ENCODE results near the gene ANKRD10.

The ANKRD10 gene

DNA sequence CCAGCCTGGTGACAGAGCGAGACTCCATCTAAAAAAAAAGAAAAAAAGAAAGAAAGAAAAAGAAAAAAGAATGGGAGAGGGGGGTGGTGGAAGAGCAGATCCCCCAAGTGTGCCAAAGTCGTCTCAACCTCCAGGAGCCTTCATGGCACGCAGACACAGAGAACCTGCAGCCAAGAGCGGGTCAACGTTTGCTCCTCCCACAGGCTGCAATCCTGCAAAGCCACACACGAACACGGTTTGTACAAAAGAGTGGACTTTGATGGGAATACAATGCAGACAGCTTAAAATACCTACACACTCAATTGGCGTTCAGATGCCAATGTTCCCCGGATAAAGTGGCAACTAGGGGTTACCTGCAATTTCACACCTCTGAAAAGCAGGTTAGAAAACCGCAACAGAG lies 29.4 kb downstream of the ANKRD10 start:
- no peak for DNase-seq

DNA sequence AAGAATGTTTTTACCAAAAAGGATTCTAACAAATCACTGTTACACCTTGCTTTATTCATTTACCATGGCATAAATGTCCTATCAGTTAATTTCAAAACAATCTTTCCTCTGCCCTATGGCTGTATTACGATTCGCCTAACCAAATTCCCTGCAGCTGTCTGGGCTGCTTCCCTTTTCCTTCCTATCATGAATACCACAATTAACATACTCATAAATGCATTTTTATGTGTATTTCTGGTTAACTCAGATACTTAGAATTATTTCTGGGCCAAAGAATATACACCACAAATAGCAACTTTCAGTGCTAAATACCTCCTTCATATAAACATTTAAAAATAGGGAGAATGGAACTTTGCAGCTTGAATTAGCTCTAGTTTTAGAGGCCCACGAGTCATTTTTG lies 30.4 kb downstream of the ANKRD10 start:
- no peak for DNase-seq

DNA sequence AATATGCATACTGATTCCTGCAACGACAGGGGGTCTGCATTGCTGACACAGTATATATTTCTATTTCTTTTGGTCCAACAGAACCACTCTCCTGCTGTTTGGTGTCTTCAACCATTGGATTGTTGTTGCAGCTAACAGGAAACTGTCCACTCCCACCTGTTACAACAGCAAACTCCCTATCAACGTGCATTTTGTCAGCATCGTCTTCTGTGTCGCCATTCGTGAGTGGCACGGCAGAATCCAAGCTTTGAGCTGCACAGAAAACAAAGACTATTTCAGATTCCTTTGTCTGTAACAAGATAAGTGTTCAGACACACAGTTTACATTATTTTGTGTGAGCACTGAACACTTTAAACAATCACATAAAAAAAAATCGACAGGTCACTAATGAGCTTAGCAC lies 31.3 kb downstream of the ANKRD10 start:
- DNase-seq = no peak

DNA sequence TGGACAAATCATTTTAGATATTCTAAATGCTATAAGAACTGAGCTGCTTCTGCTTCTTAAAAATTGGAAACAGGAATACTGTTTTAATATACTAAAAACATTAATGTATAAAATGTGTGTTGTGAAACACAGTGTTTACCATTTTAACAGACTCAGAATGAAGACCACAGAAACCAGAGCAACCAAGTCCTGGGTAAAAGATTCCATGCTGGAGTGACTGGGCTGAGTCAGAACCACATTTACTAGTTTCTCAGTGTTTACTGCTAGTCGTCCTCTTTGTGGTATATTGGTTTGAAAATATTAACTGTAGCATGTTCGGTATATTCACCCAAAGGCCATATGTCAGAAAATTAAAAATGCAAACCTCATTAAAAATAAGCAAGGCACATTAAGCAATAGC lies 31.9 kb downstream of the ANKRD10 start:
- DNase-seq = no peak

DNA sequence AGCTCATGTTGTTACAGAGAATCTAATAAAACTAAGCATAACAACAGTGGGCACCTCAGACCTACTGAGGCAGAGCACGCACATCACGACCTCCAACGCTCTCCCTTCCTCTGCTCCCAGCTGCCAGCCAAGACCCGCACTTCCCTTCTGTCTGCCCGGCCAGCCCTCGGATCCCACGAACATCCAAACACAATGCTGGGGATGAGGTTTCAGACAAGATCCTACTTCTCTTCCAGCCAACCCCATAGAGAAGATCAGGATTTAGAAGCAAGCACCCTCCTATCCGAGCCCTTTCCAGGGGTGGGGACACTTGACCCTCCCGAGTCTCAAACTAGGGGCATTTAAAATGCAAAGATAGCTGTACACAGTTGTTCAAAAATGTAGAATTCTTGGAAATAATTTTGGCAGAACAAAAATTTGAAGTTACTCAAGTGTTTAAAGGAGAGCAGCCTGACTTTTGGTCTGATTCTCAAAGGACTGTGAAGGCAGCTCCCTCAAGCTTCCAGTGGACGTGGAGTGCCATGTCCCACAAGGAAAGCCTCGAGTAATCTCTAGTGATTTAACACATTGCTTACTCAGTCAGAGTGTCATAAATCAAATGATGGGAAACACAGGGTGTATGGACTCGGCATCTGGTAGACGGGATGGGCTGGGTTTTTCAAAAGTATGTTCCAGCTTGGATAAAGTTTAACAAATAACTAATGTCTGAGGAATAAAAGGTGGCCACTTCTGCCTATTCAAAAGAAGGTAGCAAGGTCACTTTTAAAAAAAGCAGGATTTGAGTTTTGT lies 32.8 kb downstream of the ANKRD10 start:
- DNase-seq = no peak

DNA sequence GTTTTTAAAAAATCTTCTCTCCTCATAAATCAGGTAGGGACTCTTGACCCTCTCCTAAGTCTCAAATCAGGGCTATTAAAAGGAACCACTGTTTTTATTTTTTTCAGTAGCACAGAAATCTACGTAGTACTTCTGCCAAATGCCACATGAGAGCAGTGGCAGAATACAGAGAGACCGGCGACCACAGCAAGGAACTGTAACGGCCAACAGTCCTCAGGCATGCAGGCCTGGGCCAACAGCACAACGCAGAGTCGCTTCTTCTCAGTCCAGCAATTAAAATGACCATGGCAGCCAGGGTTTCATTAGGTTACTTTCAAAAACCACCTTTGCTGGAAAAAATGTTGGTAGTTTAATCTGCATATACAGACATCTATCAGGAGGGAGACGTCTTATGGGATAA lies 34.2 kb downstream of the ANKRD10 start:
- no peak for DNase-seq

DNA sequence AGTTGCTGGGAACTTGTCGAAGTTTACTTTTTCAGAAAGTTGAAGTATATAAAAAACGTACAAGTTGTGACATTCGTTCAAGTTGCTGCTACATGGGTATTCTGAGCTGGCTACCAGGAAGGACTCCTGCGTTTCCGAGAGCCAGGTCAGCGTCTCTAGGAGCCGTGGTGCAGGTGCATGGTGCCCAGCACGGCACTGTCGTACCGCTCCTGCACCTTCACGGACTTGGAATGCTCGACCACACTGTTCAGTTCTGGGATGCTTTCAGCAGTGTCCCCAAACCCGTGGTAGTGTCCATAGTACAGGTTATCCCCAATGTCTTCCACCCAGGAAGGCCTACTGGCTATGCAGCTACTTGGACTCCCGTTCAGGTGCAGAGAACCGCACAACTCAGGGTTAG lies 35.4 kb downstream of the ANKRD10 start:
- no peak for DNase-seq

DNA sequence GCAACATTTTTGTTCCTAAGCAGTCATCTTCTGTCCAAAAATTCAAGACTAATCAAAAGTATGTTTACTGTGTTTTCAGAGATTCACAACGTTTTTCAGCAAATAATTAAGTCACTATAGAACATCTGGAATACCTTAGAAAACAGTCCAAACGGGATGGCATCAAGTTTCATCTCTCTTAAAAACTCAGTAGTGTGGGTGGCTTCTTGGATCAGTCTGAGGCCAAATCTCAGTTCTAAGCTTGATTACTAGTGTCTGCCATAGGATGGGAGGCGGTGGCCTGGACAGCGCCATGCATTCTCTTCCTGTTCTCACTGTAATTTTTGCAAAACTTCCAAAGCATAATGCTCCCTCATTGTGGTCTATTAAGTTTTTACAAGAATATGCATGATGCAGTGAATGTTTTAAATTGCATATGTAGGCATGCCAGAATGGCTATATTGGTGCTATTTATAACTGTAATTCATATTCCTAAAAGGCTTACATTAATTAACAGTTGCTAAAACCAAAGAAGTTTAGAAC lies 37.1 kb downstream of the ANKRD10 start:
- DNase-seq = no peak

DNA sequence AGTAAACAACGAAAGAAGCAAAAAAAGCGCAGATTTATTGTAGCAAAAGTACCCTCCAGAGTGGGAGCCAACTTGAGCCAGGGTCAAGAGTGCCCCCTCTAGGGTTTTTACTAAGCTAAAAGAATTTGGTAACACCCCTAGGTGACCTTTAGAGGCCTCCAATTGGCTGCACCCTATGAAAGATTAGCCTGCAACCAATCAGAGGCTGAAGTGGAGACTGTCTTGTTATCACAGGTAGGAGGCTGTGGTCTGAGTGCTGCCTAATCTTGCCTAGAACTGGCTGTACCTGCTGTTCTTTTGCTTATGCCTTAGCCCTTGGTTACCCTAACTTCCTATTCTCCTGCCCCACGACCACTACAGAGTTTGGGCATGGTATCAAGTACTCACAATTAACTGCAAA lies 38.3 kb downstream of the ANKRD10 start:
- DNase-seq = no peak

DNA sequence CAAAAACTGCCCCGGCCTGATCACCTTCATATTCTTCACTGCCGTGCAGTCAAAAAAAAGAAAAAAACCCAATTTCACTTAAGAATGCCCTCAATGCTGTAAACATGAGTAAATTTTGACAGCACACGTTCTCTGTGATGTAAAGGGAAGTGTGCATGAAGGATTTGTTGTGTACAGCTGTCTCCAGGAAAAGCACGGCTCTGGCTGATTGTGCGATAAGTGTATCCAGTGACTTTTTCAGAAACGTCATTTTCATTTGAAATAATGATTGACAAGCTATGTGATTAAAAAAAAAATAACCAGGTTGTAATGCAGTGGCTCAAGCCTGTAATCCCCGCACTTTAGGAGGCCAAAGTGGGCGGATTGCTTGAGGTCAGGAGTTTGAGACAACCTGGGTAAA lies 39.6 kb downstream of the ANKRD10 start:
- DNase-seq = no peak

DNA sequence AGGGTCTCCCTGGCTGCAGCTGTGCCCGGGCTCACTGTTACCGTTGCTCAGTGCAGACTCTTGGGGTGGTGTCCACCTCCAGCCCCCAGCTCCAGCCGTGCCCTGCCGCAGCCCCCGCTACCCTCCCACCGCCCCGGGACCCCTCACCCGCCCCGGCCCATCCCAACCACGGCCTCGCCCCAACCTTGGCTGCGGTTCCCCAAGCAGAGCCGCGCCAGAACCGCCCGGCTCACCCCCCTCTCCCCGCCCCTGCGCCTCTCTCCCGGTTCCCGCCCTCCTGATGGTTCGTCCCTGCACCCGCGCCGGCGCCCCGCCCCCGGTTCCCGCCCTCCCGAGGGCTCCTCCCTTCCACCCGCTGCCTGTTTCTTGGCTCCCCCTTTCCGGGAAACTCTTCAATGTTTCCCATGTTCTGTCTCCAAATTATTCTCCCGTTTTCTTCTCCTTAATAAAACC lies 40.3 kb downstream of the ANKRD10 start:
- DNase-seq = peak; percentile 23 to 37

DNA sequence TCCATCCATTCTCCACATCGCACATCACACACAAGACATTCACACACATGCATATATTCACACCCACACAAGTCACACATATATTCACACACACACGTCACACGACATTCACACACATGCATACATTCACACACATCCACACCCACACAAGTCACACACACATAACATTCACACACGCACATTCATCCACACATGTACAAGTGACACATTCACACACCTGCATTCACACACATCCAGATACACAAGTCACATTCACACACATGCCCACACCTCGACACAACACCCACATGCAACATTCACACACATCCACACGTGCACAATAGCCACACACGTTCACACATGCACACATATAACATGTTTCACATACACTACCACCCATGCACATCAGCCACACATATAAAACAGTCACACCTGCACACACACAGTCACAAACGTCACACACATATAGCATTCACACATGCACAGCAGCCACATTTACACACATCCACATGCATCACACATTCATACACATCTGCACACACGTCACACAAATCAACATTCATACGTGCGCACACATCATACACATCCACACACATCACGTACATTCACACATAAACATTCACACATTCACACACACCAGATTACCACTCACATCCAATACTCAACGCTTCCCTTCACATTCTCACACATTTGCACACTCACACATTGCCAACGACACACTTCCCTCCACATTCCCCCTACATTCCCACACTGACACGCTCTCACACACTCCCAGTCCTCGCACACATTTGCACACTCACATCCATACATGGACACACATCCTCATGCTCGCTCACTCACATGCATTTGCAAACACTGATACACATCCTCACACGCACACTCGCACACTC lies 41.0 kb downstream of the ANKRD10 start:
- no peak for DNase-seq

DNA sequence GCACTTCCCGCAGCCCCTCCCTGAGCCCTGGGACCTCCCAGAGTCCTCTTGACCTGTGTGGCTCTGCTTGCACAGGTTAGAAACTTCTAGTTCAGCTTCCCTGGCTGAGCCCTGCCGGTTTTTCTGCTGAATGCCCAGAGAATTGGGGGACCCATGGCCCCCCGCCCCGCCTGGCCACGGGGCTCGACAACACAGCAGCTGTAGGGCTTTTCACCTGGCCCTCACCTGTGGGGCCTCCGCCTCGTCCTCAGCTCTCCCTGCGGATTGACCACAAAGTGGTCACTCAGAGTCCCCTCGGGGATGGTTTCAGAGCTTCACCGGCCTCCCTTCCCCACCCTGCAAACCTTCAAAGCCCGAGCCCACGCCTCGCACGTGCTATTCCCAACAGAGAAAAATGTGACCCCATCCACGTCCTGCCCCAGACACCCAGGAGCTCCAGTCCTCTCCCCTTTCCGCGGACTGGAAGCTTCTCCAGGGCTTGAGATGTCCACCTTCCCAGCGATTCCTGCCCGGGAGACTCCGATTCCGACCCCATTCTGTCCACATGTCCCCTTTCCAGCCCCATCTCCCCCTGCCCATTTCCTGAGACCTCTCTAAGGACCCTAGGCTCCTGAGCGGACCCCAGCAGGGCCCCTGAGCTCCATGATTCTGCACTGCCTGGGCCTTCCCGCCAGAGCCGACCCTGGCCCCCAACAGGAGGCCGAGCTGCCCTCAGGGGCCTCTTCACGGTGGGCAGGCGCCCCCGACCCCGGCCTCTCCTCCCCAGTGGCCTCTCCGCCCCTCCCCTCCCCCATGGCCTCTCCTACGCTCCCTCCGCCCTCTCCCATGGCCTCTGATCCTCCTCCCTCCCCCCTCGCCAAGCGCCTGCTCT lies 41.9 kb downstream of the ANKRD10 start:
- DNase-seq = no peak

DNA sequence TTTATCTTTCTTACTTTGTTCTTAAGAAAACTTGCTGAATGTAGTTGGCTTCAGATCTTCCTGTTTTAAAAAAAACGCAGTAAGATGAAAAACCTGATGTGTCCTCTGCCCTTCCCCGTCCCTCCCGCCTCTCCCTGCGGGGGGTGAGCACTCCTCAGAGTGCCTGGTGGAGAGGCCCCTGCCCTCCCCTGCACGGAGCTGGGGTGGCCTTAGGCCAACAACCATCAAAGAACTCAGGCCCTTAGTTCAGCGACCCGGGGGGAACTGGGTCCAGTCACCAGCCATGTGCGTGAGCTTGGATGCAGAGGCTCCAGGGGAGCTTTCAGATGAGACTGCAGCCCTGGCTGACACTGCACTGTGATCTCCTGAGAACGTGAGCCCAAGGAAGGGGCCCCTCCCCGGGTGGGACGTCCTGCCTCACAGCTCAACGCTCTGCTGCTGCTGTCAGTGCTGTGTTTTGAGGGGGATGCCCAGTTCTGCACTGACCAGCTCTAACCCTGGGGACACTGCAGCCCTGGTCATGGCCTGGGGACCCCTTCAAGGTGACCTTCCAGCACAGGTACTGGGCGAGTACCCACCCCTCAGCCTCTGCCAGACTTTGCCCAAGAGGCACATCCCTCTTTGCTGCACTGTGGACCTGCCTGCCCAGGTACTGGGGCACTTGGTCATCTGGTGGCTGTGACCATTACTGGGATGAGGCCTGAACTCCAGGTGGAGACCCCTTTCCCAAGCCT lies 42.7 kb downstream of the ANKRD10 start:
- no peak for DNase-seq

DNA sequence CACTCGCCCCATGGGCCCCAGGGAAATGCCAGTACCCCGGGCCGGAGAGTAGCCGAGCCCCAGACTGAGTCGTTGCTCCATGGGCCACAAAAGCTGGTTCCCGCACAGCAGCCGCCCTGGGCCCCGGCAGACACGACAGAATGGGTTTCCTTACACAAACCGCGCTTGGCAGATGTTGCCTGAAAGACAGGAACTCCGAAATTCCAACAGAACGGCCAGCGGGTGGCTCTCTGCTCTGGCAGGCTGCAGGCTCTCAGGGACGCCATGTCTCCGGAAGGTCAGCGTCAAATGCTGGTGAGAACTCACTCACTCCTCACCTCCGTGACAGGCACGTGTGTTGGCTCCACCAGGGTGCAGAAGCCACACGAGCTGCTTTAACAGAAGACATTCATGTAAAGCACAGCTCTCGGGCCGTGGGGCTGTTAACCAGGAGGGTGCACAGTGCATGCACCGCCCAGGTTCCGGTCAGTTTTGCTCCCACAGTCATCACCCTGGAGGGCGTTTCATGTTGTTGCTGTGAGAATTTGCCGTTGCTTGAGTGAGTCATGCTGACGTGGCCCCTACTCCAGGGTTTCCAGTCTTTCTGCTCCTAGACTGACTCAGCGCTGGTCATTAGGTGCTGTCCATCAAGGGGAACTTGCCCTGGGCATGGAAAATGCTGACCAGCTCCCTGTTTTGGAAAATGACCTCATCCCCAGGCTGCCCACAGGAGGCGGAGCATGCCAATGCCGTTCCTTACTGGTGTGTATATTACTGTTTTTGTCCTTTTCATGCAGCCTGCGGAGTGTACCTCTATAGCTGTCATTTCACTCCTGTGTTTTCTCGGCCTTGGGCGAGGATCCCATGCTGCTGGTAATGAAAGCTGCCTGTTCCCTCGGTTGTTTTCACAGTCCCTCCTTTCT lies 44.8 kb downstream of the ANKRD10 start:
- no peak for DNase-seq

DNA sequence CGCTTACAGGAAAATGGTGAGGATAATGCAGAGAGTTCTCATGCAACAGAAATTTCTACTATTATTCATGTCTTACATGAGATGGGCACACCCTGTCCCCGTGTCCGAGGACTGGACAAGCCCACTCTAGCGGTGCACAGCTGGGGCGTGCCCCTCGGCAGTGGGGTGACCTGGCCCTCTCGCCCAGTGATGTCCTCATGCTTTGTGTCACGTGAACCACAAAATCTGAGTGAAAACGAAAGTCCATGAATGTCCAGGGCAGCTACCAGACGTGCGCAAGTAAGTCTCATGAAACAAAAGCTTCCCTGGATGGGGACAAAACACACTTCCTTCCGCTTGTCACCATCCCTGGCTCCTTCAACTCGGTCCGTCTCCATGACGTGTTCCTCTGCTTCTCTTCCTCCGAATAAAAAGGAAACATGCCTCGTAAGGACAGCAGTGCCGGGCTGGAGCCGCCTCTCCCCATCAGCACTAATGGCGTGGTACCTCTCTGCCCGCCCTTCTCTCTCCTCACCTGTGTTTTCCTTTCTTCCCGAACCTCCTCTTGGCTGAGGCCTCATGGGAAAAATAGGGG lies 45.6 kb downstream of the ANKRD10 start:
- no peak for DNase-seq

DNA sequence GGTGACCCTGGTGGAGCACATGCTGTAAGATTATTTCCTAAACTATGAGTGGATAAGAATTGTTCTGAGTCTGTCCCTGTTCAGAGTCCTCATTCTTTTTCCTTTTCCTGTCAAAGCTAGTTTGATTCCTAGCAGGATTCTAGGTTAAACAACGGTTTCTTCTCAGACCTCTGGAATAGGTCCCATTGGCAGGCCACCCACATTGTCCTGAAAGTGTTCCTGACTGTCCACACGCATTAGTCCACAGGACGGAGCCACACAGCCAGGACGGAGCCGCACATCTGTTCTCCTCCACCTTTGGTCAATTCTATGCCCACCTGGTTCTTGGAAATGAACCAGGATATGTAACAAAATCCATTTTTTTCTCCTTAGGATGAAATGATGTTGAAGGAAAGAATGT lies 46.1 kb downstream of the ANKRD10 start:
- DNase-seq = no peak

DNA sequence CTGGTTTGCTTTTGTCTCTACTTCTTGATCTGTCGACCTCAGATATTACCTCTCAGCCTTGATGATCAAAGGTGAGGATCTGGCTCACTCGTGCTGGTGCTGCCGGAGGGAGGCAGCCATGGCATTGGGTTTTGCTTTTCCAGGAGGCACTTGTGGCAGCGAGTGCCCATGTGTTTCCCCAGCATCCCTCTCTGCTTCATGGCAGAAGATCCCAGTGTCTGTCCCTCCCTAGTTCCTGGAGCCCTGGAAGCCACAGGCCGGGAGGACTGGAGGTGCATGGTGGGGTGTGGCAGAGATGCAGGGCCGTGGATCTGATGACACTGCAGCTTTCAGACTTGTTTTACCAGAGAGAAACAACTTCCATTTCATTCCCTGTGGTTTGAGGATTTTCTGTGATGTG lies 47.5 kb downstream of the ANKRD10 start:
- no peak for DNase-seq

DNA sequence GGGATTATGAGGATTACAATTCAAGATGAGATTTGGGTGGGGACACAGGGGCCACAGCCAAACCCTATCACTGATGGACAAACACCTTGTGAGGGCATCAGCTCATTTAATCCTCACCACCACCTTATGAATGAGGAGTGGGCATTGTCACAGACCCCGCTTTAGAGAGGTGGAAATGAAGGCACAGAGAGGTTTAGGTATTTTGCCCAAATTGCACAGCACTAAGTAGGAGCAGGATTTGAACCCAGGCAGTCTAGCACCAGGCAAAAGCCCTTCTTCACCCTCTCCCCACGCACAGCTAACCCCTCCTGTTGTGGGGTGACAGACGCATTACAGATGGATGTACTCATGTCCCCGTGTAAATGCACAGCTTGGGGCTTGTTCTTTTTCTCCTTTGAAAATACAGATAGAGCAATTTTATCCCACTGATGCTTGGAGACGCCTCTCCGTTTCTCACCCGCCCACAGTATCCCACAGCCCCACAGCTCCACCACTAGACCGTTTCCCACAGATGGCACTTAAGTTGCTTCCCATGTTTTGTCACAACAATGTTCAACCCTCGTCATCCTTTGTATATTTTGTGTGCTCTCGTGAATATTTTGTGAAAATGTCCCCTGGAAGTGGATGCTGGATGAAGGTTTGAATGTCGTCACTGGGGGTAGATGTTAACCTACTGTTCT lies 48.2 kb downstream of the ANKRD10 start:
- DNase-seq = no peak

DNA sequence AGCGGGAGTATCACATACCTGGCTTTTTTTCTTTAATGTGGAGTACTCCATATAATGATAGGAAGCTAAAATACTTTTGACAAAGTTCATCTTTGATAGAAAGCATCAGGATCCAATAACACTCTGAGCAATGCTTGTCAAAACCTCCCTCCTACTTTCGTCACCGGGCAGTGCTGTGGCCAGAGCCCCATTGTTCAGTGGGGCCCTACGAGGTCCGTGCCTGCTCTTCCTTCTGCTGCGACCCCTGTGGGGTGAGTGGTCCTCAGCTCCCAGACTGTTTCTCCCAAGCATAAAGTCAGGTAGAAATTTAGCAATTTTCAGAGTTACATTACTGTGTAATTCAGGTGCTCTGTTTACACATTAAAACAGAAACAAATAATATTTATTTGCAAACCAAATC lies 51.2 kb downstream of the ANKRD10 start:
- DNase-seq = no peak
